Stimulated activated CD4-positive, alpha-beta T cell treated with anti-CD3 and anti-CD28 coated beads, TNF-alpha, amount 100 ng/mL, for 48 hours (primary cell): ENCODE measurements around the gene IFI27.
"Not testable (repeated sequence)": the region's sequence is repeated elsewhere in the genome, so short reads cannot be mapped to it uniquely, and the experiment has no call there.

Experiments
- DNase-seq, 3 donors: peaks; one replicate each; pipeline ENCODE4 v3.0.0-alpha.2; 2020; ENCODE audit warnings: low read depth in 3 of 3

Gene IFI27

GRCh38 chr14:94110552-94111181 is at the start of gene IFI27:
IFI27 (plus strand) TSS chr14:94110736.
- no peak for DNase-seq

- DNase-seq: no peak
Observed at GRCh38 chr14:94062344-94062940, 48.1 kb upstream of the IFI27 start.

GRCh38 chr14:94066089-94066676 is 44.4 kb upstream of the IFI27 start:
- DNase-seq: no peak

GRCh38 chr14:94072076-94072475 is 38.5 kb upstream of the IFI27 start:
- not testable (repeated sequence) for DNase-seq

GRCh38 chr14:94074534-94074933 is 36.0 kb upstream of the IFI27 start:
- DNase-seq: no peak

- DNase-seq: no peak
Observed at GRCh38 chr14:94075008-94075407, 35.5 kb upstream of the IFI27 start.

GRCh38 chr14:94077111-94077821 is 33.3 kb upstream of the IFI27 start:
- no peak for DNase-seq

GRCh38 chr14:94077823-94078222 is 32.7 kb upstream of the IFI27 start:
- DNase-seq: no peak

GRCh38 chr14:94079891-94080620 is 30.5 kb upstream of the IFI27 start:
- DNase-seq: no peak

- peak; percentile 89 to 93 (median 93) for DNase-seq
Observed at GRCh38 chr14:94080621-94081385, 29.7 kb upstream of the IFI27 start, which contains the start of the genes DDX24 and IFI27L1. DDX24 (minus strand) TSS chr14:94081202; CDS start chr14:94079742, 1,460 bp downstream. IFI27L1 (plus strand) TSS chr14:94081310; CDS start chr14:94096938, 15,628 bp downstream.

GRCh38 chr14:94081386-94081820 is 29.1 kb upstream of the IFI27 start:
- DNase-seq: no peak

GRCh38 chr14:94087891-94088290 is 22.6 kb upstream of the IFI27 start:
- DNase-seq: no peak

- no peak for DNase-seq
Observed at GRCh38 chr14:94088516-94088915, 22.0 kb upstream of the IFI27 start.

- DNase-seq: no peak
Observed at GRCh38 chr14:94089479-94089878, 21.1 kb upstream of the IFI27 start.

- DNase-seq: no peak
Observed at GRCh38 chr14:94093418-94093817, 17.1 kb upstream of the IFI27 start.

GRCh38 chr14:94097091-94097490 is 13.4 kb upstream of the IFI27 start:
- DNase-seq: no peak

GRCh38 chr14:94098326-94098992 is 12.1 kb upstream of the IFI27 start:
- DNase-seq: no peak

GRCh38 chr14:94099006-94099405 is 11.5 kb upstream of the IFI27 start:
- no peak for DNase-seq

GRCh38 chr14:94100847-94101246 is 9.7 kb upstream of the IFI27 start:
- no peak for DNase-seq

GRCh38 chr14:94101748-94102147 is 8.8 kb upstream of the IFI27 start:
- no peak for DNase-seq
